NCI-H146 treated with DMSO at 0.1 percent for 48 hours (cell line): ENCODE results near the gene SLIT3.

Source experiments
- DNase-seq: peaks from one replicate; lab custom pipeline; 2025; ENCODE audit not compliant: unreplicated experiment; lab: John Stamatoyannopoulos, UW

The SLIT3 gene

DNA sequence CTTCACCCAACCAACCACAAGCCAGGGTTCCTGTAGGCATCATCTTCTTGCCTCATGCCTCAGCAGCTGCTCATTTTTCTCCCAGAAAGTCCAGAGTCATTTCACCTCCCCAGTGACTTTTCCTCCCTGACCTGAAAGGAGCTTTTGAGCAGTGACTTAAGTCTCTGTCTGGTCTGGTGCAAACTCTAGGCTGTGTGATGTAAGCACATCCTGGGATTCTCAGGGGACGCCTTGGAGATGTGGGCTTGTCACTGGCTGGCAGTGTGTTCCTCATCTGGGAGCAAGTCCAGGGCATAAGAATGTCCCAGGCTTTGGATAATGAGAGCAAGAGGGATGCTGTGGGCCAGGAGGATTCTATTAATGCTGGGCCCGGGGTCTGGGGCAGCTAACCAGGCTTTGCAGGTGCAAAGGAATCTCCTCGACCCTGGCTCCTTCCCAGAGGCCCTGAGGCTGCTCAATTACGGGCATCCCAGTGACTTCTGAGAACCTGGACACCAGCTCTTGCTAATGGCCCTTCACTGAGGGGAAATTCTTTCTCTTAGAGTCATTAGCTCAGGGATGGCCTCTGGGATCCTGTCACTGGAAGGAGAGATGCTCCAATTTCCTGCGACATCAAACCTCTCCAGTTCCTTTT, 510.8 kb downstream of the SLIT3 start:
- no peak for DNase-seq

- DNase-seq: no peak
Observed at GRCh38 chr5:168788786-168789185, 512.2 kb downstream of the SLIT3 start.

- no peak for DNase-seq
Observed at GRCh38 chr5:168788107-168788506, 512.8 kb downstream of the SLIT3 start.

GRCh38 chr5:168786147-168786546, 514.8 kb downstream of the SLIT3 start:
- no peak for DNase-seq

- DNase-seq: no peak
Observed at GRCh38 chr5:168784454-168784853, 516.5 kb downstream of the SLIT3 start.

DNA sequence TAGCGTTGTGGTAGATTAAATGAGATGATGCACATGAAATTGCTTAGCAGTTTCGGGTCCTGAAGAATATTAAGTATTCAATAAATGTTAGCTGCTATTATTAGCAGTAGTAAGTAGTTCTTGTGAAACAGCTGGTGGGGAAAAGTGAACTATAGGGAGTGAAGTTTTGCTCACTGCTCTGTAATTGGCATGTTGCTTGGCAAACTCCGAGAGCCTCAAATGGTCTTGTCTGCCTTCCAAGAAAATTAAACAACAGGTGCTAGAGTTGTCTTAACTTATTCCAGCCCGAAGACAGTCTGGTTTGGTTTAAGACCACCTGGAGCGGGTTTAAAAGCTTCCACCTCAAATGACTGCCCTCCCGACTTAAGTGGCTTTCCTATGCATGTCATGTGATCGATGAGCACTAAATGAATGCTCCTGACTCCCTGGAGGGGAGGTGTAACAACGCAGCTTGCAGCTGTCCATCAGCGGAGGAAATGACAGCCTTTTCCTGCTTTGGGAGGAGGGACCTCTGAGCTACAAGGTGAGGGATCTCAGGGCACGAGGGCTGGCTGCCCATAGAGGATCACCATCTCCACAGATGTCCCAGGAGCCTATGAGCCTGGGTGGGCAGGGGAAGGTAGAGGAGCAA, 518.9 kb downstream of the SLIT3 start:
- DNase-seq: no peak

DNA sequence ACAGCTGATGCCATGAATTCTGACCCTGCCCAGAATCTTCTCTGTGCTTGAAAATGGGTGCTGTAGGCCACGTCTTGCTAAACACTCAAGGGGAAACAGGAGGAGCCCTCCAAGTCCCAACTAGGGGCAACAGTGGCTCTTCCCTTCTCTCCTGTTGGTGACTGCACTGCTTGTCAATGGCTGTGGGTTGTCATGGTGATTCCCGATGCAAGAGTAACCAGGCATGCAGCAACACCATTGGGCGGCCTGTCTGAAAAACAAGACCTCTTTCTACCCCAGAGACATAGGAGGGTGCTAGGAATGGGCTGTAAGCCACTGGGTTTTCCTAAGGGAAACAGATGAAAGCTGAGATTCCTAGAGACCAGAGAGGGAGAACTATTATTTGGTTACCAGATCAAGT, 520.1 kb downstream of the SLIT3 start:
- DNase-seq: no peak

GRCh38 chr5:168779333-168779732, 521.6 kb downstream of the SLIT3 start:
- no peak for DNase-seq

- no peak for DNase-seq
Observed at GRCh38 chr5:168778536-168778935, 522.4 kb downstream of the SLIT3 start.

- no peak for DNase-seq
Observed at GRCh38 chr5:168777651-168778050, 523.3 kb downstream of the SLIT3 start.

- no peak for DNase-seq
Observed at GRCh38 chr5:168776070-168776469, 524.9 kb downstream of the SLIT3 start.

DNA sequence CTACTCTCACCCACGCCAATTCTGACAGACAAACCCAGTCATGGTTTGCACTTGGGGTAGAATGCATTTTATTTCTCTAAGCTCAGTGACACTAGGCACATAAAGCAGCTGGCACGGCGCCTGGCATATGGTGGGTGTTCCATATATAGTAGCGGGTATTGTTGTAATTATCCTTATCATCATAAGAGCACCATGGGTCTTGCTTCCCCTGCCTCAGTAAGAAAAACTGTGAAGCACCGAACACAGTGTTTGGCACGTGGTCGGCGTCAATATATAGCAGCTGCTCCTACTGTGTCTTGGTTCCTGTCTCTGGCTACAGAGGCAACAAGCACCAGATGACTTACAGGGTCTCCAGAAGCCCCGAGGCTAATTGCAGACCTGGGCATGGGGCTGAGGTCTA, 527.7 kb downstream of the SLIT3 start:
- no peak for DNase-seq

GRCh38 chr5:168772316-168772961, 528.5 kb downstream of the SLIT3 start:
- DNase-seq: no peak

GRCh38 chr5:168771678-168772077, 529.3 kb downstream of the SLIT3 start:
- DNase-seq: no peak

DNA sequence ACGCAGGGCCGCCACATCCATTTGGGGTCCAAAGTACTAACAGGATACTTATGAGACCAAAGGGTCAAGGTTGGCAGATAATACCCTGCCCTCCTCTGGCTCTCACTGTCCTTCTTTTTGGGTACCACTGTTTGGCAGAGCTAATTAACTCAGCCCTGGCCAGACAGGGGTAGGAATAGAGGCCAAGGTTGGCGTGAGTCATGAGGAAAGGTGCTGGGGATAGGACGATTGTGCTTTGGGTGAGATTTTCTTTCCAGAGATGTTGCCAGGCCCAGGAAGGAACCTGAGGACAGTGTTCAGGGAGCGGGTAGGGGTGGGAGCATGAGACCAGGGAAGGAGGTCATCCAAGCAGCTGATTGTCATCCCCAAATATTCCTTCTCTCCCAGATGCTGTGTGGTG, 529.9 kb downstream of the SLIT3 start:
- no peak for DNase-seq

- DNase-seq: no peak
Observed at GRCh38 chr5:168770036-168770498, 530.9 kb downstream of the SLIT3 start.

GRCh38 chr5:168768172-168768571, 532.8 kb downstream of the SLIT3 start:
- no peak for DNase-seq

DNA sequence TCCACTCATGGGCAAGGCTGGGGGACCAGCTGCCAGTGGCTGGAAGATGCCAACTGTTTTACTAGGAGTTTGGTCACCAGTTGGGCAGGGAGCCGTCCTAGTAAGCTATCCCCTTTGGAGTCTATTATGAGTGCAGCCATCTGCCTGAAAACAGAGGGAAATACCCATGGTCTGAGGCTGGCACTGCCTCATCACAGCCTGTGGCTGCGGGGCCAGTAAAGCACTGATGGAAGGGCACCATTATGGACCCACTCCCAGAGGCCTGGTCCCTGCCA, 534.6 kb downstream of the SLIT3 start:
- no peak for DNase-seq

DNA sequence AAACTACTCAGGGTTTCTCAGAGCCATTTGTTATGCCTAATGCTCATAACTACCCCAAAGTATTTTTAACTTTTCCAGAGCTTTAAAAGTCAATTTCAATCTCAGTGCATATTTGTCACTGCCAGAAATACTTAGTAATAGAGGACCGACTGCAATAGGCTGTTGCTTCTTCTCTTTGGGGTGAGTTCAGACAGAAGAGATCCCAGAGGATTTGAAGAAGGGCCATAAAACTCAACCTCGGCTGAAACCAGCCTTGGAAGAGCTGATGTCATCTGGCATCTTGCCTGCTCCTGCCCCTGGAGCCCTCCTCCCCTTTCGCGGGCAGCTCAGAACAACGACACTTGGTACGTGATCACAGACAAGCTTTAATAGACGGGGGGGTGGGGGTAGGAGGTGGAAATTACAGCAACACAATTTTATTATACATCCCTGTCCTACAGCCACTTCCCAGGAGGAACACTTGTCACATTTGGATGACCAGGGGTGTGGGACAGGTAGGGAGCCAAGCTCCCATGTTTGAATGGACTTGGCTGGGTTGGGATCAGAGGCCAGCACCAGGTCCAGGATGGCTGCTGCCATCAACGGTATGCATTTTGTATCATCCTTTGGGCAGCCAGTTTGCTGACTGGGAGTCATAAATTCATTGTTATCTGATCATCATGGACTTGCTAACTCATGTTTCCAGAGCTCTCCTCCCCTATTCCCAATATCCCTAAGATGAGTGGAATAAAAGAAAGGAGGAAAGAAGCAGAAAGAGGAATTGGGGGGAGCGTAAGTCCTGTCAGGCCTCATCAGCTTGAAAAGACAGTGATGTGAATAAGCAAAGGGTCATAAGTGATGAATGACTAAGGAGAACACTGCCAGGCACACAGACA, 535.2 kb downstream of the SLIT3 start:
- no peak for DNase-seq

GRCh38 chr5:168765086-168765550, 535.8 kb downstream of the SLIT3 start:
- no peak for DNase-seq
